HG03460 (cell line): ENCODE measurements around the gene SRMS.

Experiments used
- ATAC-seq: cut with Tn5 transposase; IDR thresholded peaks from one replicate; pipeline ENCODE4 v1.9.1; 2021; ENCODE audit not compliant: unreplicated experiment

SRMS gene

DNA sequence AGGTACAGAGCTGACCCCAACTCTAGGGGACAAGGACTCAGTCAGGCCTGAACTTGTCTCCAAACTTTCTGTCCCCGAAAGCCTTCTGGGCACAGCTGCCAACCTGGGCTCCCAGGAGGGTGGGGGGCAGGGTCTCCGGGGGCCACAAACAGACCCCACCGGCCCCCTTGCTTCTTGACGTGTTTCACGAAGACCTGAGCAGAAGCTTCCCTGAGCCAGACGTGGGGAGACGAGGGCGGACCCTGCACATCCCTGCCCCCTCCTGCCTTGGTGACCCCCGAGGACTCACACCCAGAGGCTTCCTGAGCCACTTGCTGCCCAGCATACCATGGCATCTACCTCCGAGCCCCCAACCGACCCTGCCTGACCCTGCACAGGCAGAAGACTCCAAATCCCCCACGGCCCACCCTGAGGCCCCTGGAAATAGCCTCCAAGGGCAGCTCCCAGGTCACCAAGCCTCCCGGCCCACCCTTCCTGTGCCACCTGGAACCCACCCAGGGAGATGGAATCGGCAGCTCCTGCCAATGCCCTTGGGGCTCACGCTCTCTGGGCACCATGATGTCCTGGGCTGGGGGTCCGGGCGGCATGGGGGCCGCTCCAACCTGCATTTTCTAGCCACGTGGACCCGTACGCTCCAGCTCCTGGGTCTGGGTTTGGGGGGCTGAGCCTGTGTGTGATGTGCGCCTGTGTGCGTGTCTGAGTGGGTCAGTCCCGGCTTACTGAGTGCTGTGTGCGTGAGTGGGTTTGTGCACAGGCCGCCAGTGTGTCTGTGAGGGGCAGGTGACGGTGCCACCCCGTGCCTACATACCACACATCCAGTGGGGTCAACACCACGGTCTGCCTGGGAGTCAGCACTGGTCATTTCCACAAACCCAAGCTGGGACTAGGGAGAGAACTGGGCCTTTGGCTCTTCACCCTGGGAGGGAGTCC, 7.8 kb downstream of the SRMS start:
- ATAC-seq, result no peak

- ATAC-seq, result no peak
Measured at GRCh38 chr20:63539092-63539430, 8.5 kb downstream of the SRMS start.

GRCh38 chr20:63538204-63539091, 9.1 kb downstream of the SRMS start:
- no peak for ATAC-seq

- peak; percentile 86 for ATAC-seq
Measured at GRCh38 chr20:63537525-63538203, 9.9 kb downstream of the SRMS start.

- ATAC-seq, result peak; percentile 24
Measured at GRCh38 chr20:63536997-63537524, 10.5 kb downstream of the SRMS start, which contains the start of gene PTK6. TSS of gene PTK6 (minus strand) at chr20:63537376. CDS start at chr20:63537314, 62 bp downstream.

DNA sequence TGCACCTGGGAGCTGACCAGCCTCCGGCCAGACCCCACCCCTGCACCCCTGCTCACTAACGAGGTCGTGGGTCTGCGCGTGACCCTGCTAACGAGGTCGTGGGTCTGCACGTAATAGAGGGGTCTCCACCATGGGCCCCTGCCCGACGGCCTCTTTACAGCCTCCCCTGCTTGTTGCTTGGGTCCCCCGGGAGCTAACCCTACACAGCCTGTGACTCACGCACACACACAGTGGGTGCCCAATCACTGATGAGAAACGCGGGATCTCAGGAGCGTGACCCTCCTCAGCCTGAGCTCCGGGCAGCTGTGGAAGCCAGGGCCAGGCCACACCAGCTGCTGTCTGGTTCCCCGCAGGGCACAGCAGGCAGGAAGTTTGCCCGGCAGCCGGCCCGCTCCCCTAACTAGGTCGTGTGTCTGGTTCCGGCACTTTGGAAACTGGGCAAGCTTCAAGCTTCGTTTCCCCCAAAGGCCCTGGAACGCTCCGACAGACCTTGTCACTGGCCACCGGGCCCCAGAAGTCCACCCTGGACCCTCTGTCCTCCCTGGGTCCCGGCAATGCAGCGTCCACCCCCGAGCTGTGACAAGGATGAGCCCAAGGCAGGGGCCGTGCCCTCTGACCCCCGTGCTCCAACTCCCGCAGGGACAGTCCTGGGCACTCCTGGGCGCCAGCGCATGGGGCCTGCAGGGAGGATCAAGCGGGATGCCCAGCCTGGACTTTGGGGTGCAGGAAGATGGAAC, 11.1 kb downstream of the SRMS start:
- ATAC-seq, result no peak

GRCh38 chr20:63534831-63535651, 12.5 kb downstream of the SRMS start:
- no peak for ATAC-seq

DNA sequence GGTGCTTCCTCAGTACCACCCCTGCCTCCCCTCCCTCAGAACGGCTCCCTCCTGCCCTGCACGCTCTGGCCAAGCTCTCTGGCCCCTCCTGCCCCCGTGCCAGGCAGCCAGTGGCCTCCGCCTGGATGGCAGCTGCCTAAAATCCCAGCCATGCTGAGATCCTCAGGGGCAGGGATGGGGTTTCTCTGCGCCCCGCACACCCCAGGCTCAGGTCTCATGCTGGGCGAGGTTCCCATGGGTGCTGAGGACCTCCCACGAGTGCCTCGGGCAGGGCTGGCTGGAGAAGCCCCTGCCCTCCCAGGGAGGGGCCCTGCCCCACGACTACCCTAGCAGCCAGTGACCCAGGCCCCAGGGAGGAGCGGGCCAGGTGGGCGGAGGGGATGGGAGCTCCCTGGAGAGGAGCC, 13.1 kb downstream of the SRMS start:
- no peak for ATAC-seq

DNA sequence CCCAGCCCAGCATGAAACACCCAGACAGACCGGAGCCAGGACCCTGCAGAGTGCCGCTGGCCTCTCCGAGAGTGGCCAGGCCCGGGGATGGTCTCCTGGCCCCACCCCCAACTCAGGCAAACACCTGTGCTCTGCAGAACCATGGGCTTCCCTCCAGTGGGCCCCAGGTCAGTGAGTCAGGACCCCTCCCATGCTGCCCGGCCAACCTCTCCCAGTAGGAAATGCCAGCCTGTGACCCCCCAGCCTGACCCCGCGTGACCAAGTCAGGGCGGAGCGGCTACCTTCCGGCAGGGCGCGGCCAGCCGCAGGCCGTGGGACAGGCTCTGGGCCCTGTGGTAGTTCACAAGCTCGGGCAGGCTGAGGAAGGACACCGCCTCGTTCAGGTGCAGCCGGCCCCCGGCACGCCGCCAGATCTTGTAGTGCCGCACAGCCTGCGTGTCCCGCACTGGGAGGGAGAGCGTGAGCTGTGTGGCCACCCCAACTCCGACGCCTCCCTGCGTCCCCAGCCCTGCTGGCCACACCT, 13.6 kb downstream of the SRMS start:
- no peak for ATAC-seq

- no peak for ATAC-seq
Measured at GRCh38 chr20:63533388-63533787, 14.2 kb downstream of the SRMS start.

DNA sequence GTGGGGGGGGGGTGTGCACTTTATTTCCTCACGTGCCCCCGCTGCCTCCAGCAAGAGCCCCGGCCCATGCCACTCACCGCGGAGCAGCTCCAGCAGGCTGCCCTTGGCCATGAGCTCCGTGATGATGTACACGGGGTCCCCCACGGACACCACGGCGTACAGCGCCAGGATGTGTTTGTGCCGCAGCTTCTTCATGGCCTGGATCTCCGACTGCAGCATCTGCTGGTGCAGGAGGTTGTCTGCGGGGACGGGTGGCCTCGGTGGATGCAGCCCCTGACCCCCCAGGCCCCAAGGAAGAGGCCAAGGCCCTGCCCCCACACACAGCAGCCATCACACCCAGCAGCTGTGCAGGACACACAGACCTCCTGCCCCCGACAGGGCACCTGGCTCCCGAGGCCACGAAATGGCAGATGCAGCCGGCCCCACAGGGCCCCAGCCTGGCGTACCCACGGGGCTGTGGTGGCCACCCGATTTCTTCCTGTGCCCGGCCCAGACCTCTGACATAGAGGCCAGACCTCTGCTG, 15.0 kb downstream of the SRMS start:
- ATAC-seq, result no peak

DNA sequence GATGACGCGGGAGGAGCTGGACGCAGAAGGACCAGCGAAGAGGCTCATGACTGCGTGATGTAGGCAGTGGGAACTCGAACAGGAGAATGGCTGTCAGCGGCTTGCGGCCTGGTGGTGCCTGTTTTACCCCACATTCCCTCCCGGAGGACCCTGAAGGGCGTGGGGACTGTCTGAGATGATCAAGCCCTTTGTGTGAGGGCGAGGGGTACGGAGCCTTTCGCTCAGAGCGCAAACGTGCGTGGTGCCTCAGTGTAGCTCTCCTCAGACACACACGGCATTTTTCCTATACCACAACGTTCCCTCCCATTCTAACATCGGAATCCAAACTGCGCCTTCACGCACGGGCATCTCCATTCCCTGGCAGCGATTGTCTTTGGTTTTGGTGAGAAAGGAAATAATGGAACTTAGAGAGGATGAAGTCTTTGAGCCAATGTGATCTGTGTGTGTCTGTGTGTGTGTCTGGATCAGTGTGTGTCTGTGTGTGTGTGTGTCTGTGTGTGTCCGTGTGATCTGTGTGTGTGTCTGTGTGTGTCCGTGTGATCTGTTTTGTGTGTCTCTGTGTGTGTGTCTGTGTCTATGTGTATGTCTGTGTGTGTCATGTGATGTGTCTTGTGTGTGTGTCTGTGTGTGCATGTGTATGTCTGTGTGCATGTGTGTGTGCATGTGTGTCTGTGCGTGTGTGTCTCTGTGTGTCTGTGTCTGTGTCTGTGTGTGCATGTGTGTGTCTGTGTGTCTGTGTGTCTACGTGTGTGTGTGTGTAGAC, 15.7 kb downstream of the SRMS start:
- no peak for ATAC-seq

DNA sequence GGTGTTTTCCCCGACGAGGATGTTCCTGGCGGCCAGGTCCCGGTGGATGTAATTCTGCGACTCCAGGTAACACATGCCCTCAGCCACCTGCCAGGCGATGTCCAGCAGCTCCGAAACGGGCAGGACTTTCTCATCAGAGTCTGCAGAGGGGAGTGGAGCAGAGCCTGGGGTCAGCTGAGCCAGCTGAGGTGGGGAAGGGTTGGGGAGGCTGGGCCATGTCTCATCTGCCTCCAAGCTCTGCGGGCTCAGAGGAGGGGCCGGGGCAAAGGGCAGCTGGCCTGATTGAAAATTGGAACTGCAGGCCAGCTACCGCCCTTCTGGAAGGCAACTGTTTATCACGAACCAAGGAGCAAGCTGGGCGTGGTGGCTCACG, 16.8 kb downstream of the SRMS start:
- no peak for ATAC-seq

DNA sequence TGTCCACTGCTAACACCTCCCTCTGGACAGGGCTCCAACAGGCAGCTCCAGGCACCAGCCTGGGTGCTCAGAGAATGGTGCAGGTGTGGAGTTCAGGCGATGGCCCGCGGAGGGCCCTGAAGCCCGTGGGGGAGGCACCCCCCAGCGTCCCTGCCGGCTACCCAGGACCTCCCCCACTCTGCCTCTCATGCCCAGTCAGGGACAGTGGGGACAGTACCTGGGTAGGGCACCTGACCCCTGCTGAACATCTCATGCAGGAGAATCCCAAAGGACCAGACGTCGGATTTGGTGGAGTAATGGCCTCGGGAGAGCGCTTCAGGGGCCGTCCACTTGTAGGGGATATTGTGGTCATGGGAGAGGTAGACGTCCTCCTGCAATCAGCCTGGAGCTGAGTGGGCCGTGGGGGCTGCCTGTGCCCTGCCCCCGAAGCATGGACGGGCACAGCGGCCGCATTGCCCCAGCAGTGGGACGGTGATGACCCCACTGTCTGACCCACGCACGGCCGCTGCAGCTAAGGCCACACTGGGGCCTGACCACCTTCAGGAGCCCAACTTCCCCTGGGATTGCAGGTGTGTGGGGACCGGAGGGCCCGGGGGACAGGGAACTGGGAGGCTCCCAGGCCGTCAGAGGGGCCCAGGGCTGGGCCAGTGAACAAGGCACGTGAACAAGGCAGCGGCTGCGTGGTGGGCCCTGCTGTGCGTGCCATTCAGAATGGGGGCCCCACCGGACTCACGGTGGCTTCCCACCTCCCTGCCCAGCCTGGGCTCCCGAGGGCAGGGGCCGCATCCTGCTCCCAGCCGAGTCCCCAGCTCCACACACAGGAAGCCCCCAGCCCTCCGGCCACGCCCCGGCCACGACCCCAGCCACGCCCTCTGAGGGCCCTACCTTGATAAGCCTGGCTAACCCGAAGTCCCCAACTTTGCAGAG, 17.4 kb downstream of the SRMS start:
- no peak for ATAC-seq

DNA sequence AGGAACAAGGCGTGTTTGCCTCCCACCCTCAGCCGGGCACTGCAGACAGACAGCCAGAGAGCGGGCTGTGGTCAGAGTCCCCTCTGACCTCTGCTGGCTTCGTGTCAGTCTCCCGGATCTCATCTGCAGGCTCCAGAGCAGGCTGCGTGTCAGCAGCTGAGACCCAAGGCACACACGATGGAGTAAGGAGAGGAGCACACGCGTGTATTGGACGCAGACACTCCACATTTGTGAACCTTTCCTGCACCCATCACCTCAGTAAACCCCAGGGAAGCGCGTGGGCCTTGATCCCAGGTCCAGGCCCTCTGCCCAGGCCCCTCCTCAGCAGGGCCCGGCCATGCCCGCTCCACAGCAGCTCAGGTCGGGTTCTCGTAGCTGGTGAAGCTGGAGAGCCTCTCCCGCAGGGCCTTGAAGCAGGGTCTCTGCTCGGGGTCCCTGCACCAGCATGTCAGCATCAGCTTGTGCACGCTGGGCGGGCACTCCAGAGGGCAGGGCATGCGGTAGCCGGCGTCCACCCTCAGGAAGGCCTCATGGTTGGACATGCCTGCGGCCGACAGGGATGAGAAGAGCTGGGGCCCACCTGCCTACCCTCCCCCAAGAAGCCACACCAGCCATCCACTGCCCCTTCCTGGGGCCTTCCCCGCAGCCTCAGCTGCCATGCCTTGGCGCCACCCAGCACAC, 18.2 kb downstream of the SRMS start:
- ATAC-seq, result no peak

GRCh38 chr20:63527184-63527583, 20.4 kb downstream of the SRMS start:
- ATAC-seq, result no peak

GRCh38 chr20:63525971-63526370, 21.6 kb downstream of the SRMS start:
- ATAC-seq, result no peak
